G401 (cell line): Measurements from ENCODE around the gene ZNF324B. TPM values are rescaled to one million over a fixed set of nuclear protein-coding genes. Genes with fewer than 3 reads are reported as not detected.
"Not testable (repeated sequence)": the region's sequence is repeated elsewhere in the genome, so short reads cannot be mapped to it uniquely, and the experiment has no call there.

Source experiments
- DNase-seq: peaks from one replicate; pipeline ENCODE4 v3.0.0-alpha.2; 2015; ENCODE audit warnings: low spot score
- in situ Hi-C: cut with HindIII; loops from 2 replicates; pipeline ENCODE4 v1.10.0; 2016; ENCODE audit warnings: low sequenced_read_pairs, mixed read lengths
- total RNA-seq: library from RNA; depleted of rRNA; stranded (reverse); fragments of >200 nt; shearing (Covaris generic); gene quantifications from 2 replicates; pipeline ENCODE4 v1.2.3, GENCODE V29; 2014

Gene ZNF324B
- total RNA-seq, 1 experiment from 2014 or later, result 8.1 TPM

- DNase-seq, result peak; percentile 17
- in situ Hi-C loops, result no loop called here
Measured at GRCh38 chr19:58476498-58477015, 25.1 kb downstream of the ZNF324B start.

GRCh38 chr19:58477130-58477529 is 25.7 kb downstream of the ZNF324B start:
- no peak for DNase-seq
- in situ Hi-C loops, result no loop called here

- DNase-seq, result no peak
Measured at GRCh38 chr19:58477871-58478270, 26.4 kb downstream of the ZNF324B start.

GRCh38 chr19:58479303-58479702 is 27.9 kb downstream of the ZNF324B start:
- in situ Hi-C loops, result no loop called here
- DNase-seq, result no peak

More at GRCh38 chr19:58477871-58478270, 26.4 kb downstream of the ZNF324B start:
- in situ Hi-C loops, result no loop called here

GRCh38 chr19:58479736-58480480 is 28.5 kb downstream of the ZNF324B start:
- in situ Hi-C loops, result no loop called here
- no peak for DNase-seq

GRCh38 chr19:58480481-58480830 is 29.0 kb downstream of the ZNF324B start:
- DNase-seq, result no peak
- in situ Hi-C loops, result no loop called here

GRCh38 chr19:58480831-58481230 is 29.4 kb downstream of the ZNF324B start:
- in situ Hi-C loops, result no loop called here
- DNase-seq, result no peak

GRCh38 chr19:58482372-58482771 is 30.9 kb downstream of the ZNF324B start:
- DNase-seq, result no peak
- in situ Hi-C loops, result no loop called here

- in situ Hi-C loops, result no loop called here
- no peak for DNase-seq
Measured at GRCh38 chr19:58483776-58484175, 32.4 kb downstream of the ZNF324B start.

GRCh38 chr19:58484349-58484748 is 32.9 kb downstream of the ZNF324B start:
- in situ Hi-C loops, DNase-seq: not testable (repeated sequence)

GRCh38 chr19:58491393-58491792 is 40.0 kb downstream of the ZNF324B start:
- DNase-seq, result no peak
- in situ Hi-C loops, result no loop called here

- in situ Hi-C loops, result no loop called here
- no peak for DNase-seq
Measured at GRCh38 chr19:58492265-58492664, 40.8 kb downstream of the ZNF324B start.

- DNase-seq, result no peak
- in situ Hi-C loops, result no loop called here
Measured at GRCh38 chr19:58497634-58498170, 46.3 kb downstream of the ZNF324B start.

GRCh38 chr19:58498316-58499020 is 47.0 kb downstream of the ZNF324B start:
- no peak for DNase-seq
- in situ Hi-C loops, result no loop called here

GRCh38 chr19:58499021-58499927 is 47.9 kb downstream of the ZNF324B start:
- peak; percentile 99 for DNase-seq
- in situ Hi-C loops, result no loop called here

- no peak for DNase-seq
- in situ Hi-C loops, result no loop called here
Measured at GRCh38 chr19:58500242-58500641, 48.8 kb downstream of the ZNF324B start.
